ACC112 (cell line): ENCODE data around the gene OR4C45.
"Not testable (repeated sequence)": the region's sequence is repeated elsewhere in the genome, so short reads cannot be mapped to it uniquely, and the experiment has no call there.

ENCODE experiments used
- H2AFZ ChIP-seq: fragments of 200-600 bp; sonication (generic); one replicate; pipeline ENCODE4 v1.6.0; 2017; ENCODE audit warnings: antibody characterized with exemption, low read length; ENCODE audit not compliant: unreplicated experiment
- H3K27ac ChIP-seq: fragments of 200-600 bp; sonication (generic); 2 replicates; pipeline ENCODE4 v1.5.1; 2014; ENCODE audit warnings: low read depth, mild to moderate bottlenecking, antibody characterized with exemption, low read length, moderate library complexity
- H3K27me3 ChIP-seq: fragments of 200-600 bp; sonication (generic); 2 replicates; pipeline ENCODE4 v1.6.1; 2014; ENCODE audit warnings: mild to moderate bottlenecking, antibody characterized with exemption, low read length, moderate library complexity, mixed read lengths; ENCODE audit not compliant: insufficient read depth
- H3K36me3 ChIP-seq: fragments of 200-600 bp; sonication (generic); 2 replicates; pipeline ENCODE4 v1.6.1; 2016; ENCODE audit warnings: mild to moderate bottlenecking, antibody characterized with exemption, low read length, moderate library complexity, mixed read lengths; ENCODE audit not compliant: insufficient read depth
- H3K4me1 ChIP-seq: fragments of 200-600 bp; sonication (generic); one replicate; pipeline ENCODE4 v1.6.1; 2016; ENCODE audit warnings: low read length, mixed read lengths; ENCODE audit not compliant: insufficient read depth, unreplicated experiment, control insufficient read depth
- H3K4me3 ChIP-seq: fragments of 200-600 bp; sonication (generic); 2 replicates; pipeline ENCODE4 v1.5.1; 2014; ENCODE audit warnings: mild to moderate bottlenecking, low read depth, low read length
- H3K79me2 ChIP-seq: fragments of 200-600 bp; sonication (generic); one replicate; pipeline ENCODE4 v1.6.0; 2016; ENCODE audit warnings: low read length; ENCODE audit not compliant: control insufficient read depth, unreplicated experiment, insufficient read depth

OR4C45 gene

GRCh38 chr11:50032574-50032973, at the start of gene OR4C45:
OR4C45 (plus strand) TSS chr11:50032874.
- Histone ChIP-seq H3K27me3 (no peaks in the 10 kb centered on the region), H2AFZ (no peak within 1 kb of the TSS), H3K4me1 (no peaks in the 10 kb centered on the region), H3K4me3 (no peak within 1 kb of the TSS), H3K27ac (no peak within 1 kb of the TSS), H3K79me2 (no peaks in the 10 kb centered on the region), H3K36me3 (no peaks in the 10 kb centered on the region)

- no peaks in the 10 kb centered on the region for H3K79me2 ChIP-seq
- H3K27ac ChIP-seq = no peak overlapping the region
- H3K36me3 ChIP-seq = no peaks in the 10 kb centered on the region
- H3K4me3 ChIP-seq = no peak overlapping the region
- no peaks in the 10 kb centered on the region for H3K4me1 ChIP-seq
- H3K27me3 ChIP-seq = no peaks in the 10 kb centered on the region
- H2AFZ ChIP-seq = no peak overlapping the region
These were observed 37.1 kb upstream of the OR4C45 start for GRCh38 chr11:49995565-49995964.

- no peaks in the 10 kb centered on the region for H3K36me3 ChIP-seq
- H3K79me2 ChIP-seq = no peaks in the 10 kb centered on the region
- no peak overlapping the region for H2AFZ ChIP-seq
These were observed 2.5 kb upstream of the OR4C45 start for GRCh38 chr11:50030193-50030592.

GRCh38 chr11:50036239-50036638, 3.6 kb downstream of the OR4C45 start:
- H3K27ac ChIP-seq, H3K27me3 ChIP-seq, H3K79me2 ChIP-seq, H3K4me1 ChIP-seq, H3K36me3 ChIP-seq, H3K4me3 ChIP-seq, H2AFZ ChIP-seq: not testable (repeated sequence)

More at GRCh38 chr11:50030193-50030592, 2.5 kb upstream of the OR4C45 start:
- no peak overlapping the region for H3K4me3 ChIP-seq
- H3K27ac ChIP-seq = no peak overlapping the region
- no peaks in the 10 kb centered on the region for H3K4me1 ChIP-seq
- H3K27me3 ChIP-seq = no peaks in the 10 kb centered on the region

GRCh38 chr11:50037251-50037650, 4.6 kb downstream of the OR4C45 start:
- no peaks in the 10 kb centered on the region for H3K27me3 ChIP-seq
- no peaks in the 10 kb centered on the region for H3K79me2 ChIP-seq
- no peaks in the 10 kb centered on the region for H3K36me3 ChIP-seq
- H3K27ac ChIP-seq = no peak overlapping the region
- no peak overlapping the region for H3K4me3 ChIP-seq
- no peak overlapping the region for H2AFZ ChIP-seq
- no peaks in the 10 kb centered on the region for H3K4me1 ChIP-seq

- H2AFZ ChIP-seq = no peak overlapping the region
- H3K4me1 ChIP-seq = no peaks in the 10 kb centered on the region
- no peaks in the 10 kb centered on the region for H3K79me2 ChIP-seq
- H3K4me3 ChIP-seq = no peak overlapping the region
- no peaks in the 10 kb centered on the region for H3K27me3 ChIP-seq
- no peaks in the 10 kb centered on the region for H3K36me3 ChIP-seq
- H3K27ac ChIP-seq = no peak overlapping the region
These were observed 12.0 kb downstream of the OR4C45 start for GRCh38 chr11:50044647-50045046.

- H3K27me3 ChIP-seq, H3K27ac ChIP-seq, H3K79me2 ChIP-seq, H3K4me3 ChIP-seq, H3K4me1 ChIP-seq, H2AFZ ChIP-seq, H3K36me3 ChIP-seq: not testable (repeated sequence)
These were observed 30.4 kb downstream of the OR4C45 start for GRCh38 chr11:50063056-50063455.

GRCh38 chr11:50070389-50070788, 37.7 kb downstream of the OR4C45 start:
- Histone ChIP-seq H3K4me1 (no peaks in the 10 kb centered on the region), H2AFZ (no peak overlapping the region), H3K27me3 (no peaks in the 10 kb centered on the region), H3K4me3 (no peak overlapping the region), H3K79me2 (no peaks in the 10 kb centered on the region), H3K27ac (no peak overlapping the region), H3K36me3 (no peaks in the 10 kb centered on the region)

- Histone ChIP-seq H3K36me3 (no peaks in the 10 kb centered on the region), H3K79me2 (no peaks in the 10 kb centered on the region), H2AFZ (no peak overlapping the region), H3K4me1 (no peaks in the 10 kb centered on the region), H3K4me3 (no peak overlapping the region), H3K27me3 (no peaks in the 10 kb centered on the region), H3K27ac (no peak overlapping the region)
These were observed 39.0 kb downstream of the OR4C45 start for GRCh38 chr11:50071584-50072225.

GRCh38 chr11:50072226-50073112, 39.8 kb downstream of the OR4C45 start:
- H3K27ac ChIP-seq = no peak overlapping the region
- no peak overlapping the region for H2AFZ ChIP-seq
- H3K4me3 ChIP-seq = no peak overlapping the region

More at GRCh38 chr11:50072226-50073112, 39.8 kb downstream of the OR4C45 start:
- Histone ChIP-seq H3K4me1 (no peaks in the 10 kb centered on the region), H3K36me3 (no peaks in the 10 kb centered on the region), H3K27me3 (no peaks in the 10 kb centered on the region), H3K79me2 (no peaks in the 10 kb centered on the region)
